Panc1 (cell line): Measurements from ENCODE around the gene NDE1. TPM values are rescaled to one million over a fixed set of nuclear protein-coding genes. Genes with fewer than 3 reads are reported as not detected.

Experiments used
- ATAC-seq: fragments of 200-7000 bp; cut with Tn5 transposase; 2 replicates; pipeline ENCODE4 v1.9.1; 2020; ENCODE audit warnings: mild to moderate bottlenecking, moderate library complexity
- BruUV-seq: library from RNA; stranded (reverse); fragments of 400-500 nt; replicated peaks from 2 replicates; lab custom pipeline; 2021; lab: Mats Ljungman, UMichigan
- CTCF ChIA-PET: fragments of 300-600 bp; sonication (Branson Sonifier 250); formaldehyde crosslinking; loops from one replicate; lab custom pipeline; 2022; ENCODE audit warnings: antibody characterized with exemption; lab: Charles Lee
- POLR2A ChIA-PET: fragments of 300-600 bp; sonication (Branson Sonifier 250); formaldehyde crosslinking; loops from one replicate; lab custom pipeline; 2022; ENCODE audit warnings: antibody characterized with exemption; lab: Charles Lee
- DNase-seq: peaks from one replicate; pipeline ENCODE4 v3.0.0-alpha.2; 2010; ENCODE audit warnings: low read depth, low spot score
- H3K27ac ChIP-seq: 2 replicates; pipeline ENCODE4 v1.5.1; 2011; ENCODE audit warnings: mild to moderate bottlenecking, low read length, inconsistent platforms
- H3K27me3 ChIP-seq: fragments of 200-500 bp; sonication (Bioruptor generic); 2 replicates; pipeline ENCODE4 v1.6.0; 2014; ENCODE audit warnings: low read length, inconsistent platforms; ENCODE audit not compliant: control insufficient read depth, insufficient read depth
- H3K36me3 ChIP-seq: fragments of 200-500 bp; sonication (Bioruptor generic); 2 replicates; pipeline ENCODE4 v1.5.1; 2014; ENCODE audit warnings: inconsistent platforms, mild to moderate bottlenecking, low read length, moderate library complexity; ENCODE audit not compliant: control insufficient read depth, insufficient read depth
- H3K4me1 ChIP-seq: 2 replicates; pipeline ENCODE4 v1.5.1; 2011; ENCODE audit warnings: inconsistent platforms, mild to moderate bottlenecking, low read length, moderate library complexity; ENCODE audit not compliant: control insufficient read depth, insufficient read depth
- H3K4me3 ChIP-seq, 2 experiments: 2 replicates each; pipeline ENCODE4 v1.5.1; 2011 to 2012; ENCODE audit warnings: low read depth in 2 of 2, low read length in 2 of 2, mild to moderate bottlenecking in 2 of 2, inconsistent platforms in 1 of 2, moderate library complexity in 1 of 2
- H3K9me3 ChIP-seq: fragments of 200-500 bp; sonication (Bioruptor generic); 2 replicates; pipeline ENCODE4 v1.5.1; 2014; ENCODE audit warnings: low read depth, mild to moderate bottlenecking, inconsistent platforms, low read length, moderate library complexity; ENCODE audit not compliant: control insufficient read depth, insufficient read depth
- POLR2AphosphoS5 ChIP-seq: IDR thresholded peaks from 2 replicates; pipeline ENCODE4 v1.6.1; 2012; ENCODE audit warnings: mild to moderate bottlenecking, low read depth, low read length, moderate library complexity
- SIN3A ChIP-seq: IDR thresholded peaks from 2 replicates; pipeline ENCODE4 v1.6.1; 2012; ENCODE audit warnings: low read depth, mild to moderate bottlenecking, low read length, moderate library complexity, borderline replicate concordance; ENCODE audit not compliant: insufficient read depth
- TCF7L2 ChIP-seq: IDR thresholded peaks from 2 replicates; pipeline ENCODE4 v1.6.1; 2011; ENCODE audit warnings: mild to moderate bottlenecking, low read depth, low read length, inconsistent platforms
- in situ Hi-C: cut with HindIII; loops from 2 replicates; pipeline ENCODE4 v1.10.0; 2016; ENCODE audit warnings: low sequenced_read_pairs, low pct_unique_long_range_greater_than_20kb
- intact Hi-C: fragments of 100-400 bp; cut with micrococcal nuclease; formaldehyde crosslinking; loops from one replicate; pipeline ENCODE4 v1.10.0; 2022; ENCODE audit not compliant: unreplicated experiment
- total RNA-seq: library from RNA; stranded (reverse); gene quantifications from one replicate; pipeline ENCODE4 v1.2.1, GENCODE V29; 2021; ENCODE audit not compliant: unreplicated experiment
- TF ChIP-seq, protein P1 (sequence below): fragments of 450-650 bp; IDR thresholded peaks from 2 replicates; pipeline ENCODE4 v1.5.1; 2017; ENCODE audit warnings: mild to moderate bottlenecking
- TF ChIP-seq, protein P2 (sequence below), 2 experiments: IDR thresholded peaks; 2 replicates each; pipeline ENCODE4 v1.6.1; 2011 to 2012; ENCODE audit warnings: low read depth in 2 of 2, control low read depth in 1 of 2, low read length in 1 of 2, mild to moderate bottlenecking in 1 of 2, moderate library complexity in 1 of 2; ENCODE audit not compliant: insufficient read depth in 1 of 2

The NDE1 gene
- total RNA-seq, 1 experiment from 2014 or later: 99.1 TPM

- Histone ChIP-seq H3K27ac (no peak overlapping the region), H3K4me3 (no peak overlapping the region), H3K9me3 (no peaks in the 10 kb centered on the region), H3K36me3 (peaks cover 16% of the 10 kb centered on the region), H3K27me3 (no peaks in the 10 kb centered on the region), H3K4me1 (no peaks in the 10 kb centered on the region; the same call in 1 of the 2 replicates)
- BruUV-seq: no TSS peak
- TF ChIP-seq, protein P1, sequence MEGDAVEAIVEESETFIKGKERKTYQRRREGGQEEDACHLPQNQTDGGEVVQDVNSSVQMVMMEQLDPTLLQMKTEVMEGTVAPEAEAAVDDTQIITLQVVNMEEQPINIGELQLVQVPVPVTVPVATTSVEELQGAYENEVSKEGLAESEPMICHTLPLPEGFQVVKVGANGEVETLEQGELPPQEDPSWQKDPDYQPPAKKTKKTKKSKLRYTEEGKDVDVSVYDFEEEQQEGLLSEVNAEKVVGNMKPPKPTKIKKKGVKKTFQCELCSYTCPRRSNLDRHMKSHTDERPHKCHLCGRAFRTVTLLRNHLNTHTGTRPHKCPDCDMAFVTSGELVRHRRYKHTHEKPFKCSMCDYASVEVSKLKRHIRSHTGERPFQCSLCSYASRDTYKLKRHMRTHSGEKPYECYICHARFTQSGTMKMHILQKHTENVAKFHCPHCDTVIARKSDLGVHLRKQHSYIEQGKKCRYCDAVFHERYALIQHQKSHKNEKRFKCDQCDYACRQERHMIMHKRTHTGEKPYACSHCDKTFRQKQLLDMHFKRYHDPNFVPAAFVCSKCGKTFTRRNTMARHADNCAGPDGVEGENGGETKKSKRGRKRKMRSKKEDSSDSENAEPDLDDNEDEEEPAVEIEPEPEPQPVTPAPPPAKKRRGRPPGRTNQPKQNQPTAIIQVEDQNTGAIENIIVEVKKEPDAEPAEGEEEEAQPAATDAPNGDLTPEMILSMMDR: no peak
- TF ChIP-seq TCF7L2 (no peak), SIN3A (no peak), POLR2AphosphoS5 (no peak)
- TF ChIP-seq, protein P2, sequence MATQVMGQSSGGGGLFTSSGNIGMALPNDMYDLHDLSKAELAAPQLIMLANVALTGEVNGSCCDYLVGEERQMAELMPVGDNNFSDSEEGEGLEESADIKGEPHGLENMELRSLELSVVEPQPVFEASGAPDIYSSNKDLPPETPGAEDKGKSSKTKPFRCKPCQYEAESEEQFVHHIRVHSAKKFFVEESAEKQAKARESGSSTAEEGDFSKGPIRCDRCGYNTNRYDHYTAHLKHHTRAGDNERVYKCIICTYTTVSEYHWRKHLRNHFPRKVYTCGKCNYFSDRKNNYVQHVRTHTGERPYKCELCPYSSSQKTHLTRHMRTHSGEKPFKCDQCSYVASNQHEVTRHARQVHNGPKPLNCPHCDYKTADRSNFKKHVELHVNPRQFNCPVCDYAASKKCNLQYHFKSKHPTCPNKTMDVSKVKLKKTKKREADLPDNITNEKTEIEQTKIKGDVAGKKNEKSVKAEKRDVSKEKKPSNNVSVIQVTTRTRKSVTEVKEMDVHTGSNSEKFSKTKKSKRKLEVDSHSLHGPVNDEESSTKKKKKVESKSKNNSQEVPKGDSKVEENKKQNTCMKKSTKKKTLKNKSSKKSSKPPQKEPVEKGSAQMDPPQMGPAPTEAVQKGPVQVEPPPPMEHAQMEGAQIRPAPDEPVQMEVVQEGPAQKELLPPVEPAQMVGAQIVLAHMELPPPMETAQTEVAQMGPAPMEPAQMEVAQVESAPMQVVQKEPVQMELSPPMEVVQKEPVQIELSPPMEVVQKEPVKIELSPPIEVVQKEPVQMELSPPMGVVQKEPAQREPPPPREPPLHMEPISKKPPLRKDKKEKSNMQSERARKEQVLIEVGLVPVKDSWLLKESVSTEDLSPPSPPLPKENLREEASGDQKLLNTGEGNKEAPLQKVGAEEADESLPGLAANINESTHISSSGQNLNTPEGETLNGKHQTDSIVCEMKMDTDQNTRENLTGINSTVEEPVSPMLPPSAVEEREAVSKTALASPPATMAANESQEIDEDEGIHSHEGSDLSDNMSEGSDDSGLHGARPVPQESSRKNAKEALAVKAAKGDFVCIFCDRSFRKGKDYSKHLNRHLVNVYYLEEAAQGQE (IDR thresholded peaks at IDR 0.05; ENCODE audit: insufficient read depth in 1 of 2, low read depth in 2 of 2, low read length in 1 of 2): no peak
- ChIA-PET CTCF (no interaction called here), POLR2A (no interaction called here)
- ATAC-seq (no peak), DNase-seq (no peak)
- in situ Hi-C loops (no loop called here), intact Hi-C loops (no loop called here)
Measured at GRCh38 chr16:15609286-15609649, 40.8 kb upstream of the NDE1 start.

- no peak for DNase-seq
- no peaks in the 10 kb centered on the region for H3K9me3 ChIP-seq
- ChIA-PET CTCF (no interaction called here), POLR2A (no interaction called here)
- TF ChIP-seq, protein P1: no peak
- no peak for TF ChIP-seq TCF7L2
- TF ChIP-seq SIN3A: no peak
- in situ Hi-C loops (no loop called here), intact Hi-C loops (no loop called here)
- ATAC-seq: no peak
- no peaks in the 10 kb centered on the region; the same call in 1 of the 2 replicates for H3K4me1 ChIP-seq
- H3K27me3 ChIP-seq: no peaks in the 10 kb centered on the region
- peaks cover 16% of the 10 kb centered on the region for H3K36me3 ChIP-seq
- no TSS peak for BruUV-seq
- no peak overlapping the region for H3K4me3 ChIP-seq
- H3K27ac ChIP-seq: no peak overlapping the region; the same call in 1 of the 2 replicates
Measured at GRCh38 chr16:15610369-15610871, 39.6 kb upstream of the NDE1 start.
